ENCODE data around the gene LMOD1.

LMOD1 gene

GRCh38 chr1:201894343-201895119, 51.8 kb downstream of the LMOD1 start:
- no peak for DNase-seq

- DNase-seq = no peak
These were observed 52.9 kb downstream of the LMOD1 start for GRCh38 chr1:201893431-201893830.

GRCh38 chr1:201892211-201892610, 54.1 kb downstream of the LMOD1 start:
- no peak for DNase-seq

- DNase-seq = no peak
These were observed 54.8 kb downstream of the LMOD1 start for GRCh38 chr1:201891451-201892045.

GRCh38 chr1:201890806-201891450, 55.4 kb downstream of the LMOD1 start:
- DNase-seq = no peak

GRCh38 chr1:201890223-201890622, 56.1 kb downstream of the LMOD1 start:
- no peak for DNase-seq

- peak in 12 of 56 donors; percentile 37 to 70 (median 50) for DNase-seq
These were observed 57.0 kb downstream of the LMOD1 start for GRCh38 chr1:201889090-201889968.

- peak; percentile 48 to 99 (median 94) for DNase-seq
These were observed 57.9 kb downstream of the LMOD1 start, which contains the start of gene SHISA4 for GRCh38 chr1:201888282-201889089. Gene SHISA4 (plus strand): TSS chr1:201888898. CDS start chr1:201888995, 97 bp downstream.

GRCh38 chr1:201887116-201887866, 59.1 kb downstream of the LMOD1 start:
- DNase-seq = peak in 13 of 56 donors; percentile 7 to 56 (median 38)

- DNase-seq = no peak
These were observed 60.1 kb downstream of the LMOD1 start for GRCh38 chr1:201886103-201886885.

GRCh38 chr1:201885531-201886075, 60.7 kb downstream of the LMOD1 start:
- no peak for DNase-seq

GRCh38 chr1:201884425-201884824, 61.9 kb downstream of the LMOD1 start:
- DNase-seq = no peak

GRCh38 chr1:201883786-201884185, 62.6 kb downstream of the LMOD1 start:
- DNase-seq = peak in 5 of 56 donors; percentile 23 to 56 (median 39)

- no peak for DNase-seq
These were observed 63.1 kb downstream of the LMOD1 start for GRCh38 chr1:201883266-201883665.

GRCh38 chr1:201882665-201883132, 63.6 kb downstream of the LMOD1 start:
- peak in 9 of 56 donors; percentile 25 to 76 (median 44) for DNase-seq

- no peak for DNase-seq
These were observed 64.7 kb downstream of the LMOD1 start for GRCh38 chr1:201881617-201882016.

- no peak for DNase-seq
These were observed 65.3 kb downstream of the LMOD1 start for GRCh38 chr1:201880928-201881571.

Measured in nucleus accumbens (tissue), 56 donors.